HEK293T (cell line): ENCODE data around the gene ANK3.

ENCODE experiments used
- CTCF ChIA-PET: fragments of 350-600 bp; formaldehyde crosslinking; extraction: SDS; loops from one replicate; lab custom pipeline; 2021; ENCODE audit warnings: antibody characterized with exemption, inconsistent platforms; lab: Yijun Ruan, JAX
- POLR2A ChIA-PET: fragments of 350-600 bp; formaldehyde crosslinking; extraction: SDS; loops from one replicate; lab custom pipeline; 2020; ENCODE audit warnings: antibody characterized with exemption, inconsistent platforms; lab: Yijun Ruan, JAX
- DNase-seq: peaks from one replicate; pipeline ENCODE4 v3.0.0; 2012; ENCODE audit warnings: mixed read lengths; ENCODE audit errors: extremely low spot score
- ARNT ChIP-seq: fragments of 450-650 bp; IDR thresholded peaks from 2 replicates; pipeline ENCODE4 v1.6.1; 2017; ENCODE audit warnings: mild to moderate bottlenecking
- BHLHE40 ChIP-seq: fragments of 450-650 bp; IDR thresholded peaks from 2 replicates; pipeline ENCODE4 v1.6.1; 2016; ENCODE audit warnings: mild to moderate bottlenecking, moderate library complexity, borderline replicate concordance
- CTBP1 ChIP-seq: fragments of 450-650 bp; IDR thresholded peaks from 2 replicates; pipeline ENCODE4 v1.6.1; 2016; ENCODE audit warnings: borderline replicate concordance
- ELF4 ChIP-seq: fragments of 450-650 bp; IDR thresholded peaks from 2 replicates; pipeline ENCODE4 v1.6.1; 2017; ENCODE audit warnings: antibody characterized with exemption
- FOXA1 ChIP-seq: fragments of 450-650 bp; IDR thresholded peaks from 2 replicates; pipeline ENCODE4 v1.6.1; 2016; ENCODE audit warnings: mild to moderate bottlenecking
- FOXK2 ChIP-seq: fragments of 450-650 bp; IDR thresholded peaks from 2 replicates; pipeline ENCODE4 v1.6.1; 2016; ENCODE audit warnings: mild to moderate bottlenecking
- FOXM1 ChIP-seq: fragments of 450-650 bp; IDR thresholded peaks from 2 replicates; pipeline ENCODE4 v1.6.1; 2017; ENCODE audit warnings: mild to moderate bottlenecking, borderline replicate concordance
- HDGF ChIP-seq: fragments of 450-650 bp; IDR thresholded peaks from 2 replicates; pipeline ENCODE4 v1.6.1; 2017; ENCODE audit warnings: antibody characterized with exemption, borderline replicate concordance
- L3MBTL2 ChIP-seq: fragments of 450-650 bp; conservative IDR thresholded peaks from 2 replicates; pipeline ENCODE4 v1.6.1; 2016; ENCODE audit warnings: mild to moderate bottlenecking
- LEF1 ChIP-seq: fragments of 450-650 bp; IDR thresholded peaks from 2 replicates; pipeline ENCODE4 v1.6.1; 2017; ENCODE audit warnings: mild to moderate bottlenecking, borderline replicate concordance
- NFRKB ChIP-seq: fragments of 450-650 bp; IDR thresholded peaks from 2 replicates; pipeline ENCODE4 v1.6.1; 2016; ENCODE audit warnings: mild to moderate bottlenecking, moderate library complexity
- PKNOX1 ChIP-seq: fragments of 450-650 bp; IDR thresholded peaks from 2 replicates; pipeline ENCODE4 v1.6.1; 2016
- SP1 ChIP-seq: fragments of 450-650 bp; IDR thresholded peaks from 2 replicates; pipeline ENCODE4 v1.6.1; 2017
- SUZ12 ChIP-seq: fragments of 450-650 bp; IDR thresholded peaks from 2 replicates; pipeline ENCODE4 v1.6.1; 2016; ENCODE audit warnings: mild to moderate bottlenecking
- TARDBP ChIP-seq: fragments of 450-650 bp; IDR thresholded peaks from 2 replicates; pipeline ENCODE4 v1.6.1; 2016
- ZNF384 ChIP-seq: fragments of 450-650 bp; IDR thresholded peaks from 2 replicates; pipeline ENCODE4 v1.6.1; 2016

Gene ANK3

GRCh38 chr10:60073781-60074656 lies 315.7 kb downstream of the ANK3 start:
- no peak for DNase-seq
- ChIA-PET CTCF (no interaction called here), POLR2A (no interaction called here)
- TF ChIP-seq ELF4 (no peak), HDGF (no peak), L3MBTL2 (no peak), LEF1 (no peak), PKNOX1 (no peak), FOXK2 (no peak), TARDBP (no peak)

GRCh38 chr10:60073397-60073780 lies 316.3 kb downstream of the ANK3 start:
- no peak for TF ChIP-seq SP1
- TF ChIP-seq FOXA1, result no peak
- no peak for TF ChIP-seq L3MBTL2
- TF ChIP-seq ARNT, result no peak
- TF ChIP-seq NFRKB, result no peak
- no peak for TF ChIP-seq SUZ12
- no peak for TF ChIP-seq PKNOX1
- TF ChIP-seq ELF4, result no peak
- no peak for TF ChIP-seq FOXM1
- TF ChIP-seq CTBP1, result no peak
- TF ChIP-seq LEF1, result no peak
- no peak for TF ChIP-seq FOXK2
- ChIA-PET CTCF (no interaction called here), POLR2A (no interaction called here)
- DNase-seq, result no peak

- ChIA-PET POLR2A (no interaction called here), CTCF (no interaction called here)
- no peak for DNase-seq
- TF ChIP-seq PKNOX1 (no peak), FOXK2 (no peak), SUZ12 (no peak), ELF4 (no peak), TARDBP (no peak), ARNT (no peak), FOXM1 (no peak), LEF1 (no peak), ZNF384 (no peak), HDGF (no peak), CTBP1 (no peak), BHLHE40 (no peak), L3MBTL2 (no peak)
Observed at GRCh38 chr10:60069311-60069710, 320.4 kb downstream of the ANK3 start.

- ChIA-PET POLR2A (no interaction called here), CTCF (no interaction called here)
- TF ChIP-seq L3MBTL2, result no peak
- no peak for TF ChIP-seq SUZ12
- TF ChIP-seq ELF4, result no peak
- DNase-seq, result no peak
Observed at GRCh38 chr10:60050366-60050765, 339.3 kb downstream of the ANK3 start.

GRCh38 chr10:60048091-60048501 lies 341.6 kb downstream of the ANK3 start:
- no peak for TF ChIP-seq FOXM1
- TF ChIP-seq NFRKB, result no peak
- no peak for TF ChIP-seq SUZ12
- TF ChIP-seq ARNT, result no peak
- no peak for TF ChIP-seq FOXA1
- no peak for TF ChIP-seq TARDBP
- TF ChIP-seq CTBP1, result no peak
- no peak for TF ChIP-seq ZNF384
- no peak for TF ChIP-seq SP1
- TF ChIP-seq L3MBTL2, result no peak
- peak; percentile 19 for DNase-seq
- ChIA-PET POLR2A (no interaction called here), CTCF (no interaction called here)

GRCh38 chr10:60045571-60045970 lies 344.1 kb downstream of the ANK3 start:
- TF ChIP-seq BHLHE40, result no peak
- no peak for TF ChIP-seq FOXA1
- TF ChIP-seq ARNT, result no peak
- TF ChIP-seq SP1, result no peak
- no peak for TF ChIP-seq PKNOX1
- no peak for TF ChIP-seq SUZ12
- no peak for TF ChIP-seq ZNF384
- no peak for TF ChIP-seq CTBP1
- ChIA-PET POLR2A (no interaction called here), CTCF (no interaction called here)
- DNase-seq, result no peak
